SHP77 treated with DMSO at 0.1 percent for 48 hours (cell line): ENCODE measurements around the gene UBE2G2.

Experiments
- DNase-seq: peaks from one replicate; lab custom pipeline; 2025; lab: John Stamatoyannopoulos, UW

UBE2G2 gene

DNA sequence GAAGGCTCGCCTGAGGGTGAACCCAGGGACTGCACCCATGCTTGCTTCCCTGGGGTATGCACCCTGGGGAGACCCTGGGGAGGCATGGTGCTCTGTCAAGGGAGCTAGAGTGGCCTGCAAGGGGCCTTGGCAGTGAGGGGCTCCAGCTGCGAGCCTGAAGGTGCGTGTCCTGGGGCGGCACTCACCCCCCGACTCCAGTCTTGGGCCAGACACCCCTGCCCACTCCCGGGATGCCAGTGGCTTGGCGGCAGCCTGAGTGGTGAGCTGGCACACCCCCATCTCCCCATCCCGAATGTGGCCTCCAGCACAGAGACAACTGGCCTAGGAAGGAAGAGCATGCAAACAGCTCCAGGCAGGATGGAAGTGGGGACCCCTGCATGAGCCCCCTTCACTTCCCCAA lies 13.6 kb upstream of the UBE2G2 start:
- DNase-seq: no peak

DNA sequence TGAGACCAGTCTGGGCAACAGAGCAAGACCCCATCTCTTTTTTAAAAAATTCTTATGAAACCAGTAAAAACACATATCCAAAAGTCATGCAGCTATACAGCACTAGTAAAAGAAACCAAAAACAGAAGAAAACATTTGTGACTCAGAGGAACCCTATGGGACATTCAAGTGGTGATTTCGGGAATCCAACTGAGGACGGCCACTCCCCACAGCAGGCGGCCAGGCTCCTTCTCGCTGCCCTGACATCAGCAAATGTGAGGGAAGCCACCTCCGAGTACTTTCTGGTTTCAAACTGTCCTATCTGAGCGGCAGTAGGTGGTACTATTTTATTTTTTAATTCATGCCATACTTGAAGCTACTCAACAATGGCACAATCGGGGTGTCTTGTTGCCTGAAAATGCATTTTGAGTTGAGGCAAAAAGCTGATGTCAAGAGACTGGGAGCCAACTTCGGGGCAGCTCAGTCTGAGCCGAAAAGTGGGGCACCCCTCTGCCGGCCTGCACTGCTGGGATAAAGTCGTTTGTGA lies 12.9 kb upstream of the UBE2G2 start:
- DNase-seq: no peak

GRCh38 chr21:44813727-44814126 lies 12.1 kb upstream of the UBE2G2 start:
- no peak for DNase-seq

- DNase-seq: no peak
These were observed 11.5 kb upstream of the UBE2G2 start for GRCh38 chr21:44813149-44813548.

DNA sequence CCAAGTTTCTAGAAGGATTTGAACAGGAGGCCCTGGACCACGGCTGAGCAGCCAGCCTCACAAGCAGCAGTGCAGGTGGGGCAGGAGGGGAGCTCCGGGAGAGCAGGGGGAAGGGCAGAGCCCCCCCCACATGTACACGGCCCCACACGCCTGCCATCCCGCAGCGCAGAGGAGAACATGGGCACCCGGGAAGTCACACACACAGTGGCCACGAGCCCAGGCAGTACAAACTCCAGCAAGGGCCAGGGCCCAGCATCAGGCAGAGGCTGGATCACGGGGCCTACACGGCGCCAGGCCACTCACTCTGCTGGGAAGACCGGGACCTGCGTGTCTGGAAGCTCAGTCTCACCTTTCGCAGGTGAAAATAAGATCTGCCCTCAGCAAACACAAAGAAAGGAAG lies 11.0 kb upstream of the UBE2G2 start:
- DNase-seq: no peak

DNA sequence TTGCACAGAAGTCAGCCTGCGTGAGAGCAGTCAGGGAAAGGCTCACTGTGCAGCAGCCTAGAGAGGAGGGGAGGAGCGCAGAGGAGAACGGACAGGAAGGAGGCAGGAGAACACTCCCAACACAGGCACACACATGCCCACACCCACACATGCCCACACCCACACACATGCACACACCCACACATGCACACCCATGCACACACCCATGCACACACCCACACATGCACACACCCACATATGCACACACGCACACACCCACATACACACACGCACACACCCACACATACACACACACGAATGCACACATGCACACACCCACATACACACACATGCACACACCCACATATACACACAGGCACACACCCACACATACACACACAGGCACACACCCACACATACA lies 9.2 kb upstream of the UBE2G2 start:
- DNase-seq: no peak

GRCh38 chr21:44805859-44806258 lies 4.2 kb upstream of the UBE2G2 start:
- DNase-seq: no peak

DNA sequence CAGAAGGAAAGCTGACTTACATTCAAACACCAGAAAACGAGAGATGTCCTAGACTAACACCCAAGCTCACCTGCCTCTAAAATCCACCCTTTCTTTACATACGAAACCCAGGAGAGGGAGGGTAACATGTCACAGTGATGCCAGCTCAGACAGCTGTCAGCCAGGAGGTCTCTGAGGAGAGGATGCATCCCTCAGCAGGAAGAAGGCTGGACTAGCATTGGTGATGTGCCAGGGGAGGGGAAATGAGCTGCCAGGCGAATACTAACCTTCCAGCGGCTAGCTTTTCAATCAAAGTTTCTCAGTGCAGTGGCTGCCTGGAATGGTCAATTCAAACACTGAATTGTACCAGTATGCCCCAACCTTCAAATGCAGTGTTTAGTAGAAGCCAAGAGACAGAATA lies 3.6 kb upstream of the UBE2G2 start:
- DNase-seq: no peak

DNA sequence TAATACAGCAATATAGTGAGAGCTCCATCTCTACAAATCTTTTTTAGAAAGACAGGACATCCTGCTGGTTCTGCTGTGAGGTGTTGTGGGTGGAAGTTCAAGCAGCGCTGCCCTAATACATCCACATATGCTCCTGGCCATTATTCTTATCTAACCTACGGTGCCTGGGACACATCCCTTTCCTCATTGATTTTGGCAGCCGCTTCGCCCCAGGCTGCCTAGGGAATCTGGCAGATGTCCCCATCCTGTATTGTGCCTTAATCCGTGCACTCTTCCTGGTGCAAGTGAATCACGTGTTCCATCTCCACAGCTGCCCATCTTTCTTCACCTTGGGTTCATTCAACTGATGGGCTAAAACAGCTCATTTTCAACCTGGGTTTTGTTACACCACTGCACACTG lies 3.1 kb upstream of the UBE2G2 start:
- DNase-seq: no peak

DNA sequence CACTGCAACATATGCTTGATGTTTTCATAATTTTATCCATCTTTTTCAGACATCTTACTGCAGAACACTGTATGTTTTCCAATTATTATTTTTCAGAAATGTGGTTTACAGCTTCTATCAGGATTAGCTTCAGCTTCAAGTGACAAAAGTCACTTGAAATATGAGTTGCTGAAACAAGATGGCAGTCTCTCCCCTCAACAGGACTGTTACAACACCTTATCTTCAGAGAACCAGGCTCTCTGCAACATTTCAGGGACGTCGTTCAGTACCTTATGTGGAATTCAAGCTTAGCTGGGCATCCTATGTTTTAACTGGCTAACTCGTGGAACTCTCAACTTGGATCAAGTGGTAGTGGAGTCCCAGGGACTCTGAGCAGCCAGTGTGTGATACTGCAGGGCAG lies 2.0 kb upstream of the UBE2G2 start:
- no peak for DNase-seq

- DNase-seq: no peak
These were observed 955 bp upstream of the UBE2G2 start for GRCh38 chr21:44802396-44803153.

GRCh38 chr21:44800971-44801467 lies 601 bp downstream of the UBE2G2 start:
- DNase-seq: no peak

- no peak for DNase-seq
These were observed 1.5 kb downstream of the UBE2G2 start for GRCh38 chr21:44800103-44800502.

GRCh38 chr21:44799646-44800045 lies 2.0 kb downstream of the UBE2G2 start:
- no peak for DNase-seq

GRCh38 chr21:44797775-44798174 lies 3.8 kb downstream of the UBE2G2 start:
- DNase-seq: no peak

DNA sequence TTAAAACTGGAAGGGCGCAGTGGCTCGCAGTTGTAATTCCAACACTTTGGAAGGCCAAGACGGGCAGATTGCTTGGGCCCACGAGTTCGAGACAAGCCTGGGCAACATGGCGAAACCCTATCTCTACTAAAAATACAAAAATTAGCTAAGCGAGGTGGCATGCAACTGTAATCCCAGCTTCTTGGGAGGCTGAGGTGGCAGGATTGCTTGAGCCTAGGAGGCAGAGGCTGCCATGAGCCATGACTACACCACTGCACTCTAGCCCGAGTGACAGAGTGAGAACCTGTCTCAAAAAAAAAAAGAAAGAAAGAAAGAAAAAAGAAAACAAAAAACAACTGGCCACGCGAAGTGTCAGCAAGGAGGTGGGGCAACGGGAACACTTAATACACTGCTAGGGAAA lies 6.3 kb downstream of the UBE2G2 start:
- no peak for DNase-seq

- DNase-seq: no peak
These were observed 7.8 kb downstream of the UBE2G2 start for GRCh38 chr21:44793592-44794374.

- no peak for DNase-seq
These were observed 8.7 kb downstream of the UBE2G2 start for GRCh38 chr21:44792702-44793591.

- no peak for DNase-seq
These were observed 9.6 kb downstream of the UBE2G2 start for GRCh38 chr21:44791993-44792392.

- DNase-seq: no peak
These were observed 10.4 kb downstream of the UBE2G2 start for GRCh38 chr21:44791246-44791645.

DNA sequence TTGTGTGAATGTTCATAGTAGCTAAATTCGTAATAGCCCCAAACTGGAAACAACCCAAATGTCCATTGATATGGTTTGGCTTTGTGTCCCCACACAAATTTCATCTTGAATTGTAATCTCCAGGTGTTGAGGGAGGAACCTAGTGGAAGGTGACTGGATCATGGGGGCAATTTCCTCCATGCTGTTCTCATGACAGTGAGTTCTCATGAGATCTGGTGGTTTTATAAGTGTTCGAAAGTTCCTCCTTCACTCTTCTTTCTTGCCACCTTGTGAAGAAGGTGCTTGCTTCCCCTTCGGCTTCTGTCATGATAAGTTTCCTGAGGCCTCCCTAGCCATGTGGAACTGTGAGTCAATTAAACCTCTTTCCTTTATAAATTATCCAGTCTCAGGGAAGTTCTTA lies 11.3 kb downstream of the UBE2G2 start:
- no peak for DNase-seq

DNA sequence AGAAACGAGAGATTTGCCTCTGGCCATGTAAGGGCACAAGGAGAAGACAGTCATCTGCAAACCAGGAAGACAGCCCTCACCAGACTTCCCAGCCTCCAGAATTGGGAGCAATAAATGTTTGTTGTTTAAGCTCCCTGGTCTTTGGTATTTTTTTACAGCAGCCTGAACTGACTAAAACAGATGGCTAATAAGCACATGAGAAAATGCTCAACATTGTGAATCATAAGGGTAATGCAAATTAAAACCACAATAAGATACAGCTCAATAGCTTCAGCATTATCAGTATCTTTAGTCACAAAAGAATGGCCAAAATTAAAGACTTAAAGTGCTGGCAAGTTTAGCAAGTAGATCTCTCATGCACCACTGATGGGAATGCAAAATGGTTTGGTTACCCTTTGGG lies 11.7 kb downstream of the UBE2G2 start:
- no peak for DNase-seq
